HG03103 (cell line): ENCODE measurements around the gene POMT2.

Experiments used
- ATAC-seq: cut with Tn5 transposase; IDR thresholded peaks from one replicate; pipeline ENCODE4 v1.9.1; 2021; ENCODE audit warnings: low read depth; ENCODE audit not compliant: unreplicated experiment

POMT2 gene

DNA sequence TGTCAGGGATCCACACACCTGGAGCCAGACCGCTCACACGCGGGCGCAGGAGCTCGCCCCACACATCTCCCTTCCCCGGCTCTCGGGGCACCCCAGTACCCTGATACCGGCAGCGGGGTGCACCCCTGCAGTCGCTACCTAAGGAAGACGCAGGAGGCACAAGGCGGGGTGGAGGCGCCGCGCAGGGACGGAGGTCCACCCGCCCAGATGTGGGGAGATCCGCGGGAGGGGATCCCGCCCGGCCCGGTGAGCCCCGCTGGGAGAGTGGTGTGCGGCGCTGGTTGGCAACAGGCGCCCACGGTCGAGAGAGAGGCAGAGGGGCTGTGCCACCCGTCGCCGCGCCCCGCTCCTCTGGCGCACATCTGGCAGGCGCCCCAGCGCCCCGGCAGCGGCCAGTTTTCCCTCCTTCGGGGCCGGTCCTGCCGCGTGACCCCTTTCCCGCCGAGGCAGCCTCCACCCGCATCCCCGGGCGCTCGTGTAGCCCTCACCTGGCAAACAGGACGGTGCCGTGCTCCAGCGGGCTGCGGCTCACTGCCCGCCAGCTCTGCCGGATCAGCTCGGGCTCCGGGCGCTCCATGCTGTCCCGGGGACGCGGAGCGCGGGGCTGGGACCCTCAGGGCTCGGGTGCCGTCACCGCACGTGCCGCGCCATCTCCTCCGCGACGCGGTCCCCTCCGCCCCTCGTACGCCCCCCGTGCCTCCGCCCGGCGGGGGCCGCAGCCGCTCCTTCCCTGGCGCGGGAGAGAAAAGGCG is 50.1 kb downstream of the POMT2 start:
- no peak for ATAC-seq

DNA sequence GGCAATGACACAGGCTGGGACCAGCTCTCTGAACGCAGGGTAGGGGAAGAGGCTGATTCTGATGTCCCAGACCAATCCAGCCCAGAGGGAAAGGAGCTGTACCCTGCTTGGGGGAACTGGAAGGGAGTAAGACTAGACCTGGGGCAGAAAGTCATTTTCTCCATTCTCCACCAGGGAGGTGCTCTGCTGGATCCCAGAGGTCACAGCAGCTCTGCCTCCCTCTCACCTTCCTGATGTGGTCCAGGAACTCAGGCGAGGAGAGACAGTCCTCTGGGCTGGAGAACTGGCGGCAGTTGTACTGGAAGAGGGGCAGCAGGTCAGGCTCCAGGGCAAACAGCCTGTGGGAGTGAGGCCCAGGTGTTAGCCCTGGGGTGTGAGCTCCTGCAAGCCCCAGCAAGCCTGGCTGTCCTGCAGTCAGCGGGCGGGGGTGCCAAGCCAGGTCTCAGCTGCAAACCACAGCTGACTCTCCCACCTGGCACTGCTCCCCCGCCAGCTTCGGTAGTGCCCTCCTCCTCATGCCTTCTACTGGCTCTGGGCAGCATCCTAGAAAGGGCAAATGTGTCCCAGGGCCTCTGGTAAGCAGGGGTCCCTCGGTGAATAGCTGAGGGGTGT is 51.6 kb downstream of the POMT2 start:
- no peak for ATAC-seq

DNA sequence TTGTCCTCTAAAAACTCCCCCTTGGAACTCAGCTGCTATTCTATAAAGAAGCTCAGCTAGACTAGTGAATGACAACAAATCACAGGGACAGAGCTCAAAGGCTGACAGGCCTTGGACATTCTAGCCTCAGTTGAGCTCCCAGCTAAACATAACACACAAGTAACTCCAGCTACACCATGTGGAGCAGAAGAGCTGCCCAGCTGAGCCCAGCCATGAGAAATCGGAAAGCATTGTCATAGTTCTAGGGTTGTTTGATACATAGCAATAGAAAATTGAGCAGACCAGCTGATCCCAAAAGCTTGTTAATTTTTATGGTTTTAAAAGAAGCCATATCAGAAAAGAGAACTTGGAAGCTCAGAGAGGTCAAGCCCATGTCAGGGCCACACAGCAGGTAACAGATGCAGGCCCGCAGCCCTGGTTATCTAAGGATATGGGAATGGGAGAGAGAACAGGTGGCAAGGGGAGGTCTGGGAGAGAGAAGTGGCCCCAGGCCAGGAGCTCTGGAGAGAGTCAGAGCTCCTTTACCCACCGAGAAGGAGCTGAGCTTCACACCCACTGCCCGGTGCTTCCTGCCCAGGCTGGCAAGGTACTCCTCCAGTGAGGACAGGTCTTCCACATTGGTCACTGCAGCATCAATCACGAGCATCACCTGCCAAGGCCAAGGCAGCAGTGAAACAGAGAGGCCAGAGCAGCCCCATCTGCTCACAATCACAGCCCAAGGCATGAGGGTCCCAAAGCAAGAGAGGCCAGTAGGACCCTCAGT is 52.6 kb downstream of the POMT2 start:
- ATAC-seq, result no peak

DNA sequence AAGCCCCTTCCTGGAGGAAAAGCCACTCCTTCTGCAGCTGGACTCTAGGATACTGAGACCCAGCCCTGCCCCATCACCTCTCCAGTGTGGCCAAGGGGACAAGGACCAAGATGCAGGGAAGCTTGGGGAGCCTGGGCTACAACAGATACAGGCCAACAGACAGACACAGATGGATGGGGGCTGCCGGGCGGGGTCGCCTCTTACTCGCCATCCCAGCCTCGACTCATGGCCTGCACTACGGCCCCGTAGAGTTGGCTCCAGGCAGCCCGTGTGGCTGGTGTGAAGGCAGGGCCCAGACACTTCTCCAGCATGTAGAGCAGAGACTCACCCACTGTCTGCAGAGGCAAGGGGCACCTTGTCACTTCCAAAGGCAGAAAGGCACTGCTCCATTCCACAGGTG is 54.3 kb downstream of the POMT2 start:
- ATAC-seq, result no peak

DNA sequence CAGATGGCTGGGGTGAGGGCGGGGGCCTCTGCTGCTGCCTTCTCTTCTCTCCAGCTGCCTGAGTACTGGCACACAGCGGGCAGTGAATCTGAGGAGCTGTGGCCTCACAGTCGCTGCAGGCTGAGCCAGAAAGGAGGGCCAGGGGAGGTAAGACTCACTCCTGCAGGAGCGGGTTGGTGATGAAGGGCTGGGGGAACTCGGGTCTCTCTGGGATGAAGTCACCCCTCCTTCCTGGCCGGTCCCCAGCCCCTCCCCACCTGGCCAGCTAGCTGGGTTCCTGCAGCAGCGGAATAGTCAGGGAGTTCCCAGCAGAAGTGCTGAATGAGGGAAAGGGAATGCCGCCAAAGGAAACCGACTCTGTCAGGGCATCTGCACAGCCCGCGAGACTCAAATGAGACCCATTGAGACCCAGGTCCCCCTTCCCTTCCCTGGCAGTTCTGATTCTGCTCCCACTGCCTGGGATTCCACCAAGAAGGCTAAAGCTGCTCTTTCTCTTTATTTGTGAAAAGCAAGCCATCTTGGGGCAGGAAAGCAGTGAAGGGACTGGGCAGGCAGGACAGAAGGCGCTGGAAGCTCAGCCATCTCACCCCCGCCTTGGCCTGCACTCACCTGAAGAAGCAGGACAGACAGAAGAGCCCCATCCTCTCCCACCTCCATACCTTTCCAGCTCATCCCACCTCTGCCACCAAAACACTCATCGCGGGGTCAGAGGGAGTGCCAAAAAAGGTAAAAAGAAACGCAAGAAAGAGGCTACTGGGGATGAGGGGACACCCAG is 54.9 kb downstream of the POMT2 start:
- no peak for ATAC-seq

DNA sequence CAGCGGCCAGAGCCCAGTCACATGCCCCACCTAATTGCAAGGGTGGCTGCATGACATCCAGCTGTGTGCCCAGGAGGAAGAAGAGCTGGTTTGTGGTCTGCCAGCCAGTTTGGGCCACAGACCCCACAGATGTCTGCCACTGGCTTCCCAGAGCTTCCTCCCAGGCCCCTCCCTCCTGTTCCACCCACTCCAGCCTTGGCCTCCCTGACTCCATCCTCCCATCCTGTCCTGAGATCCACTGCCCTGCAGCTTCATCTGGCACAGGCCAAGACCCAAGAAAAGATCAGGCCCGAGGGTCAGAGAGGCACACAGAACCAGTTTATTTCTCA is 55.5 kb downstream of the POMT2 start:
- no peak for ATAC-seq

DNA sequence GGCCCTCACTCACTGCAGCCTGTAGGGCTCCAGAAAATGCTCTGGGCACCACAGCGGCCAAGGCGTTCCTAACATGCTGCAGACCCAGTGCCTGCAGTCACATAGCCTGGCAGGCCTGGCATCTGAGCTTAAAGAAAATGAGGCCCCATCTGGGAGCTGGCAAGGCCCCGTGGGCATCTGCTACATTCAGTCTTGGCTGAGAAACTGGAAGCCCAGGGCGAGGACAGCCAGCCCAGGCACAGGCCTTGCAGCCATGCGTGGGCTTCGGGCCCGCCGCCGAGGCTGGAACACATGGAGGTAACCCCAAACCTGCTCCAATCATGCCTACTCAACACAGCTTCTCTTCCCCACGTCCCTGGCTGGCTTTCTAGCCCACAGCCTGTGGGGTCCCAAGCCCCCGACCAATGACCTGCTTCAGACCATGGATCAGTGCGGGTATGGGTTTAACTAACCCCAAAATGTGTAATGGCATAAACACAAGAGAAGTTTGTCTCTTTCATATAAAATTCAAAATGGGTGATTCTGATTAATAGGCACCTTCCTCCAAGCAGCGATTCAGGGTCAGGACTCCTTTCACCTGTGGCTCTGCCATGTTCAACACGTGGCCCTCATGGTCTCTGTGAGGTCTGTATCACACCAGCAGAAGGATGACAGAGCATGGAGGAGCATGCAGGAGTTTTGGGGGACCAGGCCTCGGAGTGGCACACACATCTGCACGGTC is 56.1 kb downstream of the POMT2 start:
- no peak for ATAC-seq

DNA sequence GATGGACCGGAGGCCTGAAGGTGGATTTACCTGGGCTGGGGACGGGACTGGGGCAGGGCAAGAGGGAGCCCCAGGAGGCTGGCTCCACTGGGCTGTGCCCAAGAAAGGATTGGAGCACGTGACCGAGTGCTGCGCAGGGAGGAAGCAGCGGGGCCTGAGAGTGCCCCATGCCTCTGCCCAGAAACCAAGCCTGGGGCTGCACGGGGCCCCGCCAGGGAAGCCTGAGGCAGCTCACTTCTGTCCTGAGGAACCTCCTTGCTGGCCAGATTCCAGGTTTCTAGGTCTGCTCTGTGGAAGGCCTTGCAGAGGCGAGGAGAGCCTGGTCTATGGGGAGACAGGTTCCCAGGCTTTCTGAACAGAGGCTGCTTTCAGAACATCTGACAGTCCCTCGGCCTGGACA is 60.1 kb downstream of the POMT2 start:
- no peak for ATAC-seq

DNA sequence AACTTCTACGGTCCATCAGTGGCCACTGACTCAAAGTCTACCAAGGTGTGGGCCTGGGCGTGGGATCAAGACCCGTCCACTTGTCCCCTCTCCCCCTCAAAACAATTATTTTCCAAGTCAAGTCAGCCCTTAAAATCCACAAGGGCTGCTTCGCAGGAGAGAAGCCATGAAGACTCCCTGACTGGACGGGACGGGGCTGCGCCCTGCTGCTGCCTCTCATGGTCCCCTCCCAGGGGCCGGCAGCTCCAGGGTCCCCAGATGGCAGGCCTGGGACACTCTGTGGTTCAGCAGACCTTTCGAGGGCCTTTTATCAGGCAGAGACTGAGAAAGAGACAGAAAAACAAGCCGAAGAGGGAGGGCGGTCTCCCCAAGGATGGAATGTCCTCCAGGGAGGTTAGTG is 60.5 kb downstream of the POMT2 start:
- ATAC-seq, result no peak

DNA sequence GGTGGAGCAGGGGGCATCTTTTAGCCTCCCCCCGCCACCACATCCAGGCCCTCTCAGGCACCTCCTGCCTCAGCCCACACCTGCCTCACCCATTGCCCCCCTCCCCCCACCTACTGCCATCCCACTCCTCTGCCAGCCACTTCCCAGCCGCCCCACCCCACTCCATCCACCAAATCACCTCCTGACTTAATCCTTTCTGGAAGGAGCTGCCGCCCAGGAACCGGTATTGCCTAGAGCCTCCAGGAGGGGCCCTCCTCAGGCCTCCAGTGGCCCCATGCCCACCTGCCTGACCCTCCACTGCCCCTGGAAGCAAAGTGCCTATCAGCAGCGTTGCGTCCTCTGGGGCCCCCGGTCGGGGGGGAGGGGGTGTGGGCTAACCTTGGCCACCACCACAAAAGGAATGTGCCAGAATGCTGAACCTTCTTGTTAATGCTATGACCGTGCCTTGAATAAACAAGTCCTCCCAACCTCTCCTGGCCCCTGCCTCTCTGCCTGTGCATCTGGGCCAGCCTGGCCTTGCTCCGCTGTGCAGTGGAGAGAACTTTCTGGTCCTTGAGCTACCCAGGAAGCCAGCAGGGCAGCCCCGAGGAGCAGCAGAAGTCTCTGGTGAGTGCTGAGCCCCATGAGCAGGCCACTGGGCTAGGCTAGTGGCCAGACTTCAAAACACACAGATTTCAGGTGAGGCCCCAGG is 61.5 kb downstream of the POMT2 start:
- no peak for ATAC-seq

DNA sequence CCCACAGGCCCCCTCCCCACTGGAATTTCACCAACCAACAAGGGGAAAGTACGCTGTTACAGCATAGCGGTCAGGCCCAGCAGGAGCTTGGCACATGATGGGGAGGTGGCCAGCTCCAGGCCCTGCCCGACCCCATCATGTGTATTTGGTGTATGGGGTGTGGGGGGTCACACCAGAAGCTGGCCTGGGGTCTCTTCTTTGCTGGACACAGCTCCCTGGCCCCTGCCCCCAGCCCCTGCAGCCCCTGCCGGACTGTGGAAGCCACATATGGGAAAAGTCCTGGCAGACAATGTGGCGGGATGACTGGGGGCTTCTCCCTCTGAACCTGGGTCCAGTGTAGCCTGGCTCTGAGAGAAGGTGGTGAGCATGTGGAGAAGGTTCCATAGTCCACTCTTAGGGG is 62.1 kb downstream of the POMT2 start:
- no peak for ATAC-seq

DNA sequence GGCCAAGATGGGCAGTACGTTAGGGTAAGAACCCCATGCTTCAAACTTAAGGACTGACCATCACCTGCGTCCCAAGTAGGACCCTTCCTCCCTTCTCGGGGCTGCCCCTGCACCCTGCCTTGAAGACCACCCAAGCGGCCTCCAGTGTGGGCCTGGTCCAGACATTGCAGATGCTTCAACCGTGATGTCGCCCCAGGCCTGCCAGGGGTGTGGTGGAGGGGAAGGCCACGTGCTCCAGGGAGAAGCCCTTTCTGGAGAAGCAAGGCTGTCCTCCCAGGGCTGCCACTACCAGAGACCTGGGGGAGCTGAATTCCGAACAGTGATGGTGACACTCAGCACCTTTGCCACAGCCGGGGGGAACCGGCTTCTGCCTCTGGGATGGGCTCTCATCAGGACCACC is 63.0 kb downstream of the POMT2 start:
- ATAC-seq, result no peak

DNA sequence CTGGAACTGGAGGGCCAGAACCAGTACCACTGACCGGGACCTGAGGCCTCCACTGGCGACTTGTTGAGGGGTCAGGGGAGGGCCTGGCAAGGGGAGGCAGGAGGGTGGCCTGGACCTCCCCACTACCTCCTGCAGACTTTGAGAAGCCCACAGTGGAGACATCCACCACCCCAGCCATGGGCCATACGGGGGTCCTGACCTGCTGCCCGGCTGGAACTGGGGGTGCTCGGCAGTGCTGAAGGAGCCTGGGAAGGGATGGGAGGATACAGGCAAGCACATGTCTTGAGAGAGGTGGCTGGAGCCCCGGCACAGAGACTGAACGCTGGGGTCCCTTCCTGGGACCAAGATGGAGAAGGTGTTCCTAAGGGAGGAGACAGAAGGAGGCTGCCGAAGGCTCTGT is 64.0 kb downstream of the POMT2 start:
- ATAC-seq, result no peak

DNA sequence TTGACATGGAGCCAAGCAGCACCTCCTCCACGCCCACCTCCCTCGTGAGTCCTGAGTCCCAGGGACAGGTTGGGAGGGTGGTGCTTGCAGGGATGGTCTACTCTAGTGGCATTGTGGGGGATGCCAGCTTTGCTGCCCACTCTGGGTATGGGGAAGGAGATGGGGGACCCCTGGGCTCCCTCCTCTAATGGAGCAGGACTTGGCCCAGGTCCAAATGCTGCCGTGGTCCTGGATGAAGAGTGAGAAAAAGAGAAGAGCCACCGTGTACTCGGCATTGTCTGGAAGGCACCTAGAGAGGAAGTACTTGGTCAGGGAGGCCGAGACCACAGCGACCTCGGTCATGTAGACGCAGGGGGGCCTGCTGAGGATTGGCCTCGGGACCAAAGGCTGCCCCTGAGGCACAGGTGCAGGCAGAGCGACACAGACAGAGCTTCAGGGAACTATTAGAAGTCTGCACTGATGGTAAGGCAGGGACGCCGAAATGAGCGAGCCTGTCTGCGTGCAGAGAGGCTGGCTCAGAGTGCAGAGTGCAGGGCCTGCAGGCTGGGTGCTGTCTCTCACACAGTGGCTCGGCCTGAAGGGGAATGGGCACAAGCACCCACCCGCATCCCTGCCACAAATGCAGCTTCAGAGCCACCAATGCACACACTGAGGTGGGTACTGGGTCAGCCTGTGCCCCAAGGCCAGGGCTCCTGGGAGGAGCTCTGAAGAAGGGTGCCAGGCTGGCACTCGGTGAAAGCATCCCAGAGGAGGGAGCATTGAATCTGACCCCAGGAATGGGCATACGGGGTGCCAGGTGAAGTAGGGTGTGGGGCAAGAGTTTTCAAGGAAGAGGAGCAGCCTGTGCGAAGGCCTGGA is 67.1 kb downstream of the POMT2 start:
- ATAC-seq, result no peak

DNA sequence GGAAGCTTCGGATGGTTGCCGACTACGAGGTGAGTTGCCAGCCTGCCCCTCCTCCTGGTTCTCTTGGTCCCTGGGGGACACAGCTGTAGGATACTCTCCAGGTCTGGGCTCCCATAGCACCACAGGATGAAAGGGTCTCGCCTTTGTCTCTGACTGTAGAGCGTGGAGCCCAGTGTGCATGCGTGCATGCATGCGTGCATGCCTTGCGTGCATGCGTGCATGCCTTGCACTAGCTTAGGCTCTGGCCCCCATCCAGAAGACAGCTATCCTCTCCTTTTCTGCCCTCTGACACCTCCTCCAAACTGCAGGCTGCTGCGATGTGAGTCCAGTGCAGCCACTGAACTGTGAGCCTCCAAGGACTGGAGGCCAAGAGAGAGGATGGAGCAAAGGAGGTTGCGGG is 68.8 kb downstream of the POMT2 start:
- no peak for ATAC-seq

DNA sequence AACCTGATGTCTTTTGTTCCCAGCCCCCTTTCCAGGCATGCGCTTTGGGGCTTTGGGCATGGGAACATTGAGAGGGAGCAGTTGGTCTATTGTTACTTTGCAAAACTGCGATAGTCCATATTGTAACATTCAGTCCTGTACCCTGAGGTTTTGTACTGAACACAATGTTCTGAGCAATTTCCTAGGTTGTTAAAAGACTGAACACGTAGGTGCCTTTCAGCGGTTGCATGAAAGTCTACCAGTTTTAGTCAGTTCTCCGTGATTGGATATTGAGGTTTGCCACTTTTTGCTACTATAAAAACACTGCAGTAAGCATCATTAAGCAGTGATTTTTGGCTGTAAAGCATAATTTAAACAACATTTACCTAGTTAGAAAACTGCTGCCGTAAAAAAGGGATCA is 69.8 kb downstream of the POMT2 start:
- ATAC-seq, result no peak

DNA sequence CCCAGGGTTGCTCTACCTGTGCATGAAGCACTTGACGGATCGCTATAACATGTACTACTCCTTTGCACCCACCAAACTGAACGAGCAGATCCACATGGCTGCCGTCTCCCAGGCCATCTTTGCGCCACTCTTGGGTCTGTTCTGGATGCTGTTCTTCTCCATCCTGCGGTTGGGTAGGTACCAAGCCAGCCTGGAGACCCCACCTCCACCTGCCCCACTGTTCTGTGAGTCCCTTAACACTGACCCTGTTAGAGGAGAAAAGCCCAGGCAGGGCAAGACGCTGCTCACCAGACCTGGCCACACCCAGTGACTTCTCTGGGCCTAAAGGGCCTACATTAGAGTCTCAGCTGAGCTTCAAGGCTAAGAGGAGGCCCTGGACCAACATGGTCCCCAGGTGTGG is 71.4 kb downstream of the POMT2 start:
- ATAC-seq, result no peak

DNA sequence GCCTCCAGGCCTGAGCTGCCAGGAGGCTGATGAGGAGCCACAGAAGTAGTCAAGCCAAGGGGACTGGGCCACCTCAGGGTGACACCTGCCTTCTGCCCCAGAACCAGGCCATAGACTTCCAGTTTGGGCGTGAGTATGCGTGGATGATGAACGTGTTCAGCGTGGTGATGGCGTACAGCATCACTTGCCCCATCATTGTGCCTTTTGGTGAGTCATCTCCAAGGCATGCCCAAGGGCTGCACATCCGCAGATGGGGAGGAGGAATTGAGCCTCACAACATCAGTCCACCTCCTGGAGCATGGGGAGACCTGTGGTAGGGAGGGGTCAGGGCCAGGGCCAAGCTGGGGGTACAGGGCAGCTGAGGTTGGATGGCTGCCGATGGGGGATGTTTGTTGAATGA is 72.0 kb downstream of the POMT2 start:
- ATAC-seq, result no peak

DNA sequence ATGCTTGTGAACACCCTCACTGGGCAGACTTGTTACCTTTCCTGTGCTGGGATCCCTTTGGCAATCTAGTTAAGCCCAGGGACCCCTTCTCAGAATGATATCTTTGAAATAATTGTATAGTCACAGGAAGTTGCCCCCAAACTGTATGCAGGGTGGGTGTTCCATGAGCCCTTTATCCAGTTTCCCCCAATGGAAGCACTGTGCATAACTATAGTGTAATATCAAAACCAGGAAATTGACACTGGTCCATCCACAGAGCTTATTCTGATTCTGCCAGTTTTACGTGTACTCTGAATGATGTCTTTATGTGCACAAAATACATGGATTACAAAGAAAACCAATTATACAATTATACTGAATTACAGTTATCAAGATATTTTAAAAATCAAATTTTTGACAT is 73.9 kb downstream of the POMT2 start:
- no peak for ATAC-seq
